GM19328 (cell line): ENCODE results near the gene ARHGEF40.
"Not testable (repeated sequence)": the region's sequence is repeated elsewhere in the genome, so short reads cannot be mapped to it uniquely, and the experiment has no call there.

ENCODE experiments used
- ATAC-seq: cut with Tn5 transposase; IDR thresholded peaks from one replicate; pipeline ENCODE4 v1.9.1; 2021; ENCODE audit warnings: mild to moderate bottlenecking, moderate library complexity; ENCODE audit not compliant: unreplicated experiment

The ARHGEF40 gene

DNA sequence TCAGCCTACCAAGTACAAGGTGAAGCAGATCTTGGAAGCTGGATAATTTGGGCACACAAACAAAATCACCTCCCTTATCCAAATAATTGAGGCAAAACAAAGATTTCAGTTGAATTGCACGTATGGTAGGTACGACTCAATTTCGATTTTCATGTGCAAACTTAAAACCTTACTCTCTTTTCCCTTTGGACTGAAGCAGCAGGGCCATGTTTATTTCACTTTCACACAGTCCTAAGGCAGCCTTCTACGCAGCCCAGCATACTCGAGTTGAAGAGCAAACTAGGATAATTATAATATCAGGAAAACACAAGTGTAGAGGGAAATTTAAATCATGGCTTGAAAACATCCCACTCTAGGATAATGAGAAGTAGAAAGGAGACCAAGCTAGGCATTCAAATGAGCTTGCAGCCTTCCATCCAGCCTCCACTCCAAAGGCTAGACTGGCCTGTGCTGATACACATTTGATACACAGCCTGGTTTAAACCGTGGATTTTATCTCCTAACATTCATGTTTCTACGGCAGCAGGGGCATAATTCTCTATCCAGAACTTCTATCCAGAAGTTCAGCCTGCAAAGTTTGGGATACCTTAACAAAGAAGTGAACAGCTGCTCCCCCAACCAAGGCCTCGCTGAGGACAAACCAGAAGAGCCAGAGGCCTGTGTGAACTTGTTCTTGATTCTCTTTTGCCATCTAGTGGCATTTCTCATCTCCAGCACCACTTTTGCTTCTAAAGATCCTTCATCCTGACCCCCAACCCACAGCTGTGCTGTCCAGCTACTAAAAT lies 30.3 kb upstream of the ARHGEF40 start:
- ATAC-seq: no peak

- no peak for ATAC-seq
Observed at GRCh38 chr14:21040370-21040925, 29.7 kb upstream of the ARHGEF40 start.

- not testable (repeated sequence) for ATAC-seq
Observed at GRCh38 chr14:21040941-21041340, 29.2 kb upstream of the ARHGEF40 start.

GRCh38 chr14:21041676-21042433 lies 28.2 kb upstream of the ARHGEF40 start, which contains the start of gene RNASE7:
TSS of gene RNASE7 (plus strand) at chr14:21042362. CDS start at chr14:21042993, 631 bp downstream.
- no peak for ATAC-seq

- no peak for ATAC-seq
Observed at GRCh38 chr14:21042918-21043317, 27.2 kb upstream of the ARHGEF40 start.

- ATAC-seq: no peak
Observed at GRCh38 chr14:21043387-21043973, 26.6 kb upstream of the ARHGEF40 start.

- ATAC-seq: no peak
Observed at GRCh38 chr14:21043974-21044618, 26.0 kb upstream of the ARHGEF40 start.

GRCh38 chr14:21047378-21047781 lies 22.7 kb upstream of the ARHGEF40 start:
- no peak for ATAC-seq

- no peak for ATAC-seq
Observed at GRCh38 chr14:21048638-21049037, 21.5 kb upstream of the ARHGEF40 start.

DNA sequence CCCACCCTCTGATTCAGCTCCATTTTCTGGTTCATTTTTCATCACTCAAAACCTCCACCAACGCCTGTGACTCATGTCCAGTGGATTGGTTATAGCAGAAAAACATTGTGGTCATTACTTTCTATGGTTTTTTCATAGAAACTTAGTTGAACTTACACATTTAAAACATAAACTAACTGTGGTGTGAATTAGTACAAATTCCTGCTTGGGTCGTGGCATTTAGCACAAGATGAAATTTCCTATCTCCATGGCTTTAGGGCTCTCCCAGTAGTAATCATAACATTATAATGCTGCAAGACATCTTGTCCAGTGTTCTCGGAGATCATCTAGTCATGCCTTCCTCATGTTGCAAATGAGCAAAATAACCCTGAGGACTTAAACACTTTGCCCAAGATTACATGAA lies 20.8 kb upstream of the ARHGEF40 start:
- no peak for ATAC-seq

GRCh38 chr14:21050597-21050996 lies 19.5 kb upstream of the ARHGEF40 start:
- no peak for ATAC-seq

GRCh38 chr14:21053184-21054122 lies 16.7 kb upstream of the ARHGEF40 start:
- ATAC-seq: no peak

GRCh38 chr14:21054123-21054767 lies 15.9 kb upstream of the ARHGEF40 start:
- ATAC-seq: no peak

GRCh38 chr14:21054768-21055145 lies 15.3 kb upstream of the ARHGEF40 start:
- ATAC-seq: no peak

GRCh38 chr14:21055432-21056117 lies 14.5 kb upstream of the ARHGEF40 start:
- ATAC-seq: no peak

- no peak for ATAC-seq
Observed at GRCh38 chr14:21056520-21057163, 13.5 kb upstream of the ARHGEF40 start.

- no peak for ATAC-seq
Observed at GRCh38 chr14:21057803-21058675, 12.1 kb upstream of the ARHGEF40 start, which contains the start of gene RNASE8. TSS of gene RNASE8 (plus strand) at chr14:21057822. CDS start at chr14:21057893, 71 bp downstream.
